Osteocyte (in vitro differentiated cells): ENCODE measurements around the gene RBP3. TPM values are rescaled to one million over a fixed set of nuclear protein-coding genes. Genes with fewer than 3 reads are reported as not detected.

Experiments
- DNase-seq: peaks from one replicate; pipeline ENCODE4 v3.0.0; 2021; ENCODE audit warnings: mixed read lengths; ENCODE audit not compliant: unreplicated experiment; ENCODE audit errors: extremely low spot score
- H3K27ac Mint-ChIP-seq: one replicate; pipeline ENCODE4 v1.8.0; 2021; ENCODE audit warnings: mild to moderate bottlenecking, mixed read lengths; ENCODE audit not compliant: unreplicated experiment
- H3K27me3 Mint-ChIP-seq: one replicate; pipeline ENCODE4 v1.8.0; 2021; ENCODE audit warnings: mixed read lengths; ENCODE audit not compliant: unreplicated experiment
- H3K36me3 Mint-ChIP-seq: one replicate; pipeline ENCODE4 v1.8.0; 2021; ENCODE audit warnings: mixed read lengths; ENCODE audit not compliant: unreplicated experiment
- H3K4me1 Mint-ChIP-seq: one replicate; pipeline ENCODE4 v1.8.0; 2021; ENCODE audit warnings: mixed read lengths; ENCODE audit not compliant: unreplicated experiment
- H3K4me3 Mint-ChIP-seq: one replicate; pipeline ENCODE4 v1.8.0; 2021; ENCODE audit warnings: mild to moderate bottlenecking, moderate library complexity, mixed read lengths; ENCODE audit not compliant: unreplicated experiment
- H3K9me3 Mint-ChIP-seq: one replicate; pipeline ENCODE4 v1.8.0; 2021; ENCODE audit warnings: mixed read lengths; ENCODE audit not compliant: unreplicated experiment
- total RNA-seq: library from RNA; stranded (reverse); gene quantifications from 2 replicates; pipeline ENCODE4 v1.2.1, GENCODE V29; 2021
- TF ChIP-seq, protein P1 (sequence below): fragments of 200-600 bp; sonication (generic); IDR thresholded peaks from 2 replicates; pipeline ENCODE4 v1.5.0; 2021; ENCODE audit warnings: antibody characterized with exemption, mild to moderate bottlenecking, moderate library complexity

RBP3 gene
- total RNA-seq, 1 donor from 2014 or later: not detected

DNA sequence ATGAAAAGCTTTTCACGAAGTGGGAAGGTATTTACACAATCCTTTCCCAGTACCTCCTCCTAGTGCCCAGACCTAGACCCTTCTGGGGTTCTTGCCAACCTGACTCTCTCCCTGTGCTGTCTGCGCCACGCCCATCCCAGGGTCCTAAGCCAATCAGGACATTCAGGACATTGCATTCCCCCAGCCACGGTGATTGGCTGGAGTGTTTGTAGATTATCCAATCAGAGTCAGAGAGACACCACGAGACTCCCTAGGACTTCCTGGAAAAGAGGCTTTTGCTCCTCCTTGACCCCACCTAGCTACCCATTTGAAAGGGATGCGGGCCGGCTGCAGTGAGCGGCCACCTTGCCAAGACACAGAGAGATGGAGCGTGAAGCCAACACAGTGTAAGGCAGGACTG lies 29.5 kb upstream of the RBP3 start:
- TF ChIP-seq, protein P1, sequence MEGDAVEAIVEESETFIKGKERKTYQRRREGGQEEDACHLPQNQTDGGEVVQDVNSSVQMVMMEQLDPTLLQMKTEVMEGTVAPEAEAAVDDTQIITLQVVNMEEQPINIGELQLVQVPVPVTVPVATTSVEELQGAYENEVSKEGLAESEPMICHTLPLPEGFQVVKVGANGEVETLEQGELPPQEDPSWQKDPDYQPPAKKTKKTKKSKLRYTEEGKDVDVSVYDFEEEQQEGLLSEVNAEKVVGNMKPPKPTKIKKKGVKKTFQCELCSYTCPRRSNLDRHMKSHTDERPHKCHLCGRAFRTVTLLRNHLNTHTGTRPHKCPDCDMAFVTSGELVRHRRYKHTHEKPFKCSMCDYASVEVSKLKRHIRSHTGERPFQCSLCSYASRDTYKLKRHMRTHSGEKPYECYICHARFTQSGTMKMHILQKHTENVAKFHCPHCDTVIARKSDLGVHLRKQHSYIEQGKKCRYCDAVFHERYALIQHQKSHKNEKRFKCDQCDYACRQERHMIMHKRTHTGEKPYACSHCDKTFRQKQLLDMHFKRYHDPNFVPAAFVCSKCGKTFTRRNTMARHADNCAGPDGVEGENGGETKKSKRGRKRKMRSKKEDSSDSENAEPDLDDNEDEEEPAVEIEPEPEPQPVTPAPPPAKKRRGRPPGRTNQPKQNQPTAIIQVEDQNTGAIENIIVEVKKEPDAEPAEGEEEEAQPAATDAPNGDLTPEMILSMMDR: no peak
- Mint-ChIP-seq H3K4me3 (no peak overlapping the region), H3K27me3 (peaks cover 22% of the 10 kb centered on the region), H3K36me3 (no peaks in the 10 kb centered on the region), H3K9me3 (no peaks in the 10 kb centered on the region), H3K27ac (no peak overlapping the region), H3K4me1 (no peaks in the 10 kb centered on the region)
- no peak for DNase-seq

DNA sequence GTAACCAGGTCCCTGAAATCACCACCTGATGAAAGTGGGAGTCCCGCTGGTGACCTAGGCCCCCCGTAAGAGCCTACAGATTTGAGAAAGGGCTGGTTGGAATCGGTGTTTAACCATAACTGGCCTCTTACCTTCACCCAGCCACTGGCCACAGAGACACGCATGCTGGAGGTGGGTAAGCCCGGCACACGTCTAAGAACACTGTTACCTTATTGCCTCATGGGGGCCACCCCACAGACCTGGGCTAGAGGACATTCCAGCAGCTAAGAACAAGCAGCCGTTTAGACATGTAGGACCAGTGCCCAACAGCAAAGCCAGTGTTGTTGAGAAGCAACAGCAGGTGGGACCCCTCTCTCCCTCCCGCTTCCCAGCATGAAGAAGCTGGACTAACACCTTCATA lies 28.4 kb upstream of the RBP3 start:
- TF ChIP-seq, protein P1: no peak
- H3K27me3 Mint-ChIP-seq: peaks cover 25% of the 10 kb centered on the region
- no peak for DNase-seq
- no peak overlapping the region for H3K27ac Mint-ChIP-seq
- no peaks in the 10 kb centered on the region for H3K4me1 Mint-ChIP-seq
- no peaks in the 10 kb centered on the region for H3K9me3 Mint-ChIP-seq
- no peak overlapping the region for H3K4me3 Mint-ChIP-seq
- no peaks in the 10 kb centered on the region for H3K36me3 Mint-ChIP-seq

GRCh38 chr10:47320812-47321211 lies 27.4 kb upstream of the RBP3 start:
- no peak for DNase-seq
- peaks cover 30% of the 10 kb centered on the region for H3K27me3 Mint-ChIP-seq
- H3K4me3 Mint-ChIP-seq: no peak overlapping the region
- no peak overlapping the region for H3K27ac Mint-ChIP-seq
- no peaks in the 10 kb centered on the region for H3K36me3 Mint-ChIP-seq
- H3K4me1 Mint-ChIP-seq: no peaks in the 10 kb centered on the region
- TF ChIP-seq, protein P1: no peak
- H3K9me3 Mint-ChIP-seq: no peaks in the 10 kb centered on the region

GRCh38 chr10:47321521-47322195 lies 26.5 kb upstream of the RBP3 start:
- DNase-seq: no peak
- Mint-ChIP-seq H3K4me3 (no peak overlapping the region), H3K27ac (no peak overlapping the region), H3K9me3 (no peaks in the 10 kb centered on the region), H3K27me3 (peaks cover 30% of the 10 kb centered on the region), H3K4me1 (no peaks in the 10 kb centered on the region), H3K36me3 (no peaks in the 10 kb centered on the region)
- TF ChIP-seq, protein P1: no peak

DNA sequence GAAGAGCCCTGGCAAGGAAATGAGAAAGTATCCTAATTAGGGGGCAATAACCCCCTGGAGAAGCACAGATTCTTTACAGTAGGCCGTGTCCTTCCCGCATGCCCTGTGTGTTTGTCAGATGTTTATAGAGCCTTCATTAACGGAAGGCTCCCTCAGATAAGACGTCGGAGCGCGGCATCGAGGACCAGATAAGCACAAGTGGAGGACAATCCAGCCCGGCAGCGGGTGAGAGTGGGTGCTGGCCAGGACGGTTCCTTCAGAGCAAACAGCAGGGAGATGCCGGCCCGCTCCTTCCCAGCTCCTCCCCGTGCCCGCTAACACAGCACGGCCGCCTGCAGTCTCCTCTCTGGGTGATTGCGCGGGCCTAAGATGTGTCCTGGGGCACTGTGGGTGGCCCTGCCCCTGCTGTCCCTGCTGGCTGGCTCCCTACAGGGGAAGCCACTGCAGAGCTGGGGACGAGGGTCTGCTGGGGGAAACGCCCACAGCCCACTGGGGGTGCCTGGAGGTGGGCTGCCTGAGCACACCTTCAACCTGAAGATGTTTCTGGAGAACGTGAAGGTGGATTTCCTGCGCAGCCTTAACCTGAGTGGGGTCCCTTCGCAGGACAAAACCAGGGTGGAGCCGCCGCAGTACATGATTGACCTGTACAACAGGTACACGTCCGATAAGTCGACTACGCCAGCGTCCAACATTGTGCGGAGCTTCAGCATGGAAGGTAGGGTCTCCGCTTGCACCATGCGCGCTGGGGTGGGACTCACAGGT lies 25.7 kb upstream of the RBP3 start, which contains the start of gene GDF2:
Gene GDF2 (plus strand): TSS at position 155 of the 762 bp plus-strand sequence. CDS start 215 bp downstream, at position 370.
- H3K4me1 Mint-ChIP-seq: no peaks in the 10 kb centered on the region
- no peaks in the 10 kb centered on the region for H3K9me3 Mint-ChIP-seq
- DNase-seq: no peak
- H3K27me3 Mint-ChIP-seq: peaks cover 30% of the 10 kb centered on the region
- TF ChIP-seq, protein P1: no peak
- no peak within 1 kb of the TSS for H3K4me3 Mint-ChIP-seq
- no peak within 1 kb of the TSS for H3K27ac Mint-ChIP-seq
- H3K36me3 Mint-ChIP-seq: no peaks in the 10 kb centered on the region
